NCI-H524 (cell line): ENCODE results near the gene ARL4A.
"Not testable (repeated sequence)": the region's sequence is repeated elsewhere in the genome, so short reads cannot be mapped to it uniquely, and the experiment has no call there.

ENCODE experiments used
- DNase-seq, 2 experiments: peaks; one replicate each; lab custom pipeline; 2025; lab: John Stamatoyannopoulos, UW

The ARL4A gene

DNA sequence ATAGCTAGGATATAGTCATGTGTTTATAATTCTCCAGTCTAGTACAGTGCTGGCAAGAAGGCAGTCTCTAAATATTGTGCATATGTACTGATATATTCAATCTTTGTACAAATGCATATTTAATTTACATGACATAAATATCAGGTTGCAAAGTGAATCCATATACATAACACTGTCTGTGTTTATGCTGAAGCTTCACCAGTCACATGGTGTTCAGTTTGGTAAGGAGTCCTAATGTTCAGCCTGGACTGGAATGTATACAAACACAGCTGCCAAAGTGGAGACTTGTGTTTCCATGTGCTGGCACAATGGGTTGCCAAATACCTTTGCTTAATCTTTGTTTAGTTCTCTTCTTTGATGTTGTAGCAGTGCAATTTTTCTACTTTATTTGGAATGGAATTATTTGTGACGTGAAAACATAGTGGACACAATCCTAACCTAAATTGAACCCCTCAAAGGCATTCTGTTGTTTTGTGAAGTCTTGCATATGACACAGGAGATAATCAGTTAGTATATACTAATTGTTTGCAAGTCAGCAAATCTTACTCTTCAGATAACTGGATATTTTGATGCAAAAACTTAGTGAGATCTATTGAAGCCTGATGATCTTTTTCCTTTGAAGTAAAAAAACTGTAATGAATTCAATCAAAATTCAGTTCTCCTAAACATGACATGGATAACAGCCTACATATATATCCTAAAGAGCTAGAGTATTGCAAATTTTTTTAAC is 17.3 kb upstream of the ARL4A start:
- no peak for DNase-seq

DNA sequence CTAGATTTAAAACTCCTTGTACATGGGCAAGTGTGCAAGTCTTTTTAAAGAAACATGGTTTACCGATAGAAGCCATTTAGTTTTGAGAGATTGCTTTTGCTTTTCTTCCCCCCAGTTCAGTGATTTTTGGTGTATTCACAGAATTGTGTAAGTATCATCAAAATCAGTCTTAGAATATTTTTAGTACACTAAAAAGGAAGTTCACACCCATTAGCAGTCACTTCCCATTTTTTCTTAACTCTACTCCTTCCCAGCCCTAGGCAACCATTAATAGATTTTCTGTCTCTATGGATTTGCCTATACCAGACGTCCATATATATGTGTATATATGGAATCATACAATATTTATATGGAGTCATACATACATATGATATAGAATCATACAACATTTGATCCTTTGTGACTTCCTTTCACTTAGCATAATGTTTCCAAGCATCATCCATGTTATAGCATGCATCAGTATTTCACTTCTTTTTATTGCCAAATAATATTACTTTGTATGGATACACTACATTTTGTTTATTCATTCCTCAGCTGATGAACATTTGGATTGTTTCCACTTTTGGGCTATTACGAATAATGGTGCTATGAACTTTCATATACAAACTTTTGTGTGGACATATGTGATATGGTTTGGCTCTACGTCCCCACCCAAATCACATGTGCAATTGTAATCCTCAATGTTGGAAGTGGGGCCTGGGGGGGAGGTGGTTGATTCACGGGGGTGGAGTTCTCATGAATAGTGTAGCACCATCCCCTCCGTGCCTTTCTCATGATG is 16.5 kb upstream of the ARL4A start:
- DNase-seq = no peak

DNA sequence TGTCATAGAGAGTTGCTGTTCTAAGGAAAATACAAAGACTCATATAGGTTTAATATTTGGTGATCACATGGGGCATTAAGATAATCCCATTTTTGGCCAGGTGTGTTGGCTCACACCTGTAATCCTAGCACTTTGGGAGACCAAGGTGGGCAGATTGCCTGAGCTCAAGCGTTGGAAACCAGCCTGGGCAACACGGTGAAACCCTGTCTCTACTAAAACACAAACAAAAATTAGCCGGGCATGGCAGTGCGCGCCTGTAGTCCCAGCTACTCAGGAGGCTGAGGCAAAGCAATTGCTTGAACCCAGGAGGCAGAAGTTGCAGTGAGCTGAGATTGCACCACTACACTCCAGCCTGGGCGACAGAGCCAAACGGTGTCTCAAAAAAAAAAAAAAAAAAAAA is 14.0 kb upstream of the ARL4A start:
- DNase-seq = not testable (repeated sequence)

DNA sequence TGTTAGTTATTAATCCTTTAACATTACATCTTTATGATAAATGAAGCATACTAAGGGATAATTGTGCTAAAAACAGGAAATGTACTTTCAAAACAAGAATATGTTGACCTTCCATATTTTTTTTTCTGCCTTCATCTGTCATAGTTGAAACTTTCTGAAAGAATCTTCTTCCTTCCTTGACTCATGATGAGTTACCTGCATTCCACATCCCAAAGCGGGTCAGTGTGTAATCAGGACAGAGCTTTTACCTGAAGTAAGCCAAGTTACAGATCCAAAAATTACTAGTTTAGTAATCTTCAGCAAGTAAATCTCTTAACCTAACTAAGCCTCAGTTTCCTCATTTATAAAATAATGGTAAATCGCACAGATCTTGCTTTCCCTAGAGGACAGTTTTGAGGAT is 13.4 kb upstream of the ARL4A start:
- DNase-seq = no peak

DNA sequence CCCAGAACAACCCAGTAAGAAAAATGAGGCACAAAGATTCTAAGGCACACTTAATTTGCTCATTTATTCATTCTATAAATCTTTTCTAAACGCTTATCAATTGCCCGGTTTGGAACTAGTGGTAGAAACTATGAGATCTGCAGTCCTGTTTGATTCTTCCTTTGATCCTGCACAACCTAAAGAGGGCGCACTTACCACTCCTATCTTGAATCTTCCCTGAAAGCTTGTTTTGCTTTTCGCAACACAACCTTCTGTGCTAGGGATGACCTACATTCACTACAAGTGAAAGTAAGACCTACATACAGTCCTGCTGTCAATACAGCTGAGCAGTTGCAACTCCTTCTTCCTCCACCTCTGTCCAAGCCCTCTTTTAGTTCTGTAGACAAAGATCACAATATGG is 12.6 kb upstream of the ARL4A start:
- DNase-seq = no peak

DNA sequence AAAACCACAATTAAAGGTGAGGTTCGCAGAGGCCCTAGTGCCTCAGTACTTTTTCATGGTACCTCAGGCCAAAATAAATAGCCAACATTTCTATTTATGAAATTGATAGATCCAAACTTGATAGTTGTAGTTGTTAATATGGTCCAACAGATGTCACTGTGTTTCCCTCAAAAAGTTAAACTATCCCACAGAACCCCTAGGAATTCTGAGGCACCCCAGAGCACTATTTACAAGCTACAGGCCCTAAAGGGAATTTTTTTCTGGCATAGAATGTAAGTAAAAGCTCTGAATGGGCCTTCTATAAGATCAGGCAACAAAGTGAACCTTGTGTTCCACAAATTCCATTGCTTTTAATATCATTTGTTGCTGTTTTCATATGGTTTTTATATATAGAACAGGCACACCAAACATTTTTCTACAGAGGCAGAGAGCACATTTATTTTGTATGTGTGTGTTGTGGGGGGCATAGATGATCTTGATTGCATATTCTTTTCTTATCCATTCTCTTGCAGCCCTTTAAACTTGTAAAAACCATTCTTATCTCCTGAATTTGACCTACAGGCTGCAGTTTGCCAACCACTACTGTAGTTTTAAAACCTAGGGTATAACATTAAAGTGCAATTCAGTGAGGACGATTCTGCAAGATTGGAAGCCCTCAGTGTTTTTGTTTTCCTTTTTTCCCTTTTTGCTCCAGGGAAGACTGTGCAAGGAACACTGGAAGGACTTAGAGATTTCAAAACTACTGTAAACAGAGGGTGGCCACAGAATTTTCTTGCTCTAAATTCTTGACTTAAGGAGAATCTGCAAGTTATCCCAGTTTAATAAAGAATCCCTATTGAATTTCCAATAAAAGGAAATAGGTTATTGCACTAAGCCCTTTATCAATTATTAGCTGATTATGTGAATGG is 3.5 kb upstream of the ARL4A start:
- peak in 1 of 2 experiments; percentile 1 for DNase-seq

DNA sequence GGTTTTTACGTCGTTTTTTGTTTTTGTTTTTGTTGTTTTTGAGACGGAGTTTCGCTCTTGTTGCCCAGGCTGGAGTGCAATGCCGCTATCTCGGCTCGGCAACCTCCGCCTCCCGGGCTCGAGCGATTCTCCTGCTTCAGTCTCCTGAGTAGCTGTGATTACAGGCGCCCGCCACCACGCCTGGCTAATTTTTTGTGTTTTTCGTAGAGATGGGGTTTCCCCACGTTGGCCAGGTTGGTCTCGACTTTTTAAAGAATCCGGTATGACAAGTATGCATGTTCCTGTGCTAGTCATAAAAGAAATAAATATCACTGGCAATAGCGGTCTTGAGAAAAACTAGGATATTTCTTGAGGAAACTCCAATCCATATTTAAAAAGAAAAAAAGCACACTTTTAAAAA is 2.7 kb upstream of the ARL4A start:
- DNase-seq = no peak

DNA sequence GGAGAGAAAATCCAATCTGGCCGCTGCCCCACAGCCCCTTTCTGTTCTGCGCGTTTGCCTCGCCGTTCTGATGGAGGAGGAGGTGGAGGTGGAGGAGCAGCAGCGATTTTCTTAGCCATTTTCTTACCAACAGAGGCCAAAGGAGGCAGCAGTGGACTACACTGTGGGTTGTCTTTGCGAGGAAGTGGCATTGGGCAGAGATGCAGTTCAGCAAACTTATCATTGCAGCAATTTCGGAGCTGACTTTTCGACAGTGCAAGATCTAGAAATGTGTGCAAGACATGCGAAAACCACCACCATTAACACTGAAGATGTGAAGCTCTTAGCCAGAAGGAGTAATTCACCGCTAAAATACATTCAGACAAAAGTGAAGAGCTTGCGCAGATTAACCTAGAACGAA is 1.9 kb upstream of the ARL4A start:
- DNase-seq = peak in 1 of 2 experiments; percentile 9

DNA sequence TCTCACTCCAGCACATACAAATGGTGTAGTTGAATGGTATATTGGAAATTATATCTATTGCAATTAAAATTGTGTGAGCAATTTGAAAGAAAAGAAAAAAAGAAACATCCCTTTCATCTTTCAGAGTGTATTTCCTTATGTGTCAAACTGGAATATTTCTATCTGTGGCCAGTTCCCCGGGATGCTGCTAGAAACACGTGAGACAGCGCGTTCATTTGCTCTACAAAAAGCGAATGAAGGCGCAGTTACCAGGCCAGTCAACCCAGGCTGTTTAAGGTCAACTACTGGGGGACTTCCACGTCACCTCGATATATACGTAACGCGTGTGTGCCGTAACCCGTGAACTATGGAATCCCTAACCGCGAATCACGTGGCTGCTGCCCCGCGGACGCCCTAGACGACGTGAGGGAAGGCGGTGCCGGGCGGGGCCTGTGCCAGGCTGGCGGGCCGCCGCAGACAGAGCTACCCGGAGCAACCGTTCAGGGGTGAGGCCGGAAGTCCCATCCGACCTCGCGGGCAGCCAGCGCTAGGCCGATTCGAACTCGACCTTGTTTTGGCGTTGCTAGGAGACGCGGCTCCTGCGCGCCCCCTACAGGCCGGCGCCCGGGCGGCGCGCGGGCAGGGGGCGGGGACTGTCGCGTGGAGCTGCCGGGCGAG is 1.1 kb upstream of the ARL4A start:
- peak; percentile 55 to 81 for DNase-seq

DNA sequence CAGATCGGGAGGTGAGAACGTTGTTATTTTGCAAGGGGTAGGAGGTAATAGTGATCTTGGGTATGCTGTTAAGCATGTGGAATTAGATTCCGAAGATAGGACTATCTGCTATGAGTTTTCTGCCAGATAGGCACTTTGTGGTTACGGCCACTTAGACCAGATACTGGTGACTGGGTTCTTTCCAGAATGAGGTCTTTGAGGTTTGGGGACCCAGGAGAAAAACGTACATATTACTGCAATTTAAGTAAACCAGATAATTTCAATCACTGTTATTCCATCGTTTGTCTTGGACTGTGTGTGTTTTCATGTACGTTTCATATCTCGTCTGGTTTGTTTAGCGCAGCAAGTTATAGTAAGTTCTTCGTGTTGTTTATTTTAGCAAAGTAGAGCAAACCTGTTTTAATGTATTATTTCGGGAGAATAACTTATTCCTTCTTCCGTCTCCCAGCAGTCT is 312 bp downstream of the ARL4A start:
- DNase-seq = no peak

DNA sequence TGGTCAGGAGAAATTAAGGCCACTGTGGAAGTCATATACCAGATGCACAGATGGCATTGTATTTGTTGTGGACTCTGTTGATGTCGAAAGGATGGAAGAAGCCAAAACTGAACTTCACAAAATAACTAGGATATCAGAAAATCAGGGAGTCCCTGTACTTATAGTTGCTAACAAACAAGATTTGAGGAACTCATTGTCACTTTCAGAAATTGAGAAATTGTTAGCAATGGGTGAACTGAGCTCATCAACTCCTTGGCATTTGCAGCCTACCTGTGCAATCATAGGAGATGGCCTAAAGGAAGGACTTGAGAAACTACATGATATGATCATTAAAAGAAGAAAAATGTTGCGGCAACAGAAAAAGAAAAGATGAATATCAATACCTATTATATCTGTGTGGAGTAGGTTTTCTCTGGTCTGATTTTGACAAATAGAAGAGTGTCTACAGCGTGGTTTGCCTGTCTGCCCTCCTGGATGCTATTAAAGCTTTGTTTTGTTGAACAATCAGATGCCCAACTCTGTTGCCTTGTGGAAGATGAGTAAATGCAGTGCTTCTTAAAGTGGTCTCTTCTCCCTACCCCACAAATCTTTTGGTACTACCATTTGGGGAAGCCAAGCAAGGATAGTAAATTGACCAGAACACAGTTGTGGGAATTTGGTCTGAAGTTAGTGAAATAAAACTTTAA is 1.2 kb downstream of the ARL4A start:
- DNase-seq = not testable (repeated sequence)

DNA sequence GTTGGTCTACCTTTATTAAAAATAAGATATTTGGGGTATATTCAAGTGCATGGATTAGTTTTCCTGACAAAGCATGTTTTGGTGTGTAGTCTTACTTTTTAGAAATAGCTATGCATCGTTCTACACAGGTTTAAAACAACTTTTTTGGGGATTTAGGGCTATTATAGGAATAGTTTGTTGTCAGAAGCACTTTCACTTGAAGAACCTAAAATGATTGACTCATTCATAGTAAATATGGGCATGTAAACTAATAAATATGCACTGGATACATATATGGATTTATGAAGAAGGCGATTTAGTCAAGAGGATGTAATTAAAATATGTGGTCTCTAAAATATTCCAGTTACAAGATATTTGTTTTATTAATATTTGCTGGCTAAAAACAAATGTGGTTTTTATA is 2.0 kb downstream of the ARL4A start:
- DNase-seq = no peak

DNA sequence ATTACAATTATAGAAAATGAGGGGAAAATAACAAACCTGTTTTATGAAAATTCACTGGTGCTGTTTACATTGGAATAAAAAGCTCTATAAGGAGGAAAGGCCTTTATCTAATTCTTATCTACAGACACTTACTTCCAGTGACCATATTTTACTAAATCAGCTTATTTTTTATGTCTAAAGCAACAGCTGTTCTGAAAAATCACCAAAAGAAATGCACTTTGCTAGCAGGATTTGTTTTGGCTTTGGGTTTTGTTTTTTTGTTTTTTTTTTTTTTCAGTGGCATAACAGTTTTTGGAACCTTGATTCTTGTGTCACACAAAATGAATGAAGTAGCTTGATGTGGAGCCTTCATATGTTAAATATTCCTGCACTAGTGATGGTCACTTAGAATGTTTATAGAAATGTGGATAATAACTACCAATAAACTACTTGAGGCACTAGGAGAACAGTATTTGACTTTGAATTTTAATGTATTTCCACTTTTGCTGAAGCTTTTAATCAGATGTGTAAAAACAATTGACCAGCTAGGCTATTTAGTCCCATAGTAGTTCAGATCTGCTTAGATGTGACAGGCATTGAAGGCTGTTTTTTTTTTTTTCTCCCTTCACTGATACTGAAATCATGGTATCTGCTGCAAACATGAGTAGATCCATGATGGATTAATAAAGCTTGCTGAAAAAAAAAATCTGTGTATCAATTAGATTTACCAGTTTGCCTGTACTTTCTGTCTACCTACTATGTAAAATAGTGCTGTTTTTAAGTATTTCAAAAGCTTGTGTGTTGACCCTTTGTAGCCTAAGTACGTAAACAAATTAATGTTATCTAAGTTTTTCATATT is 2.8 kb downstream of the ARL4A start:
- no peak for DNase-seq

DNA sequence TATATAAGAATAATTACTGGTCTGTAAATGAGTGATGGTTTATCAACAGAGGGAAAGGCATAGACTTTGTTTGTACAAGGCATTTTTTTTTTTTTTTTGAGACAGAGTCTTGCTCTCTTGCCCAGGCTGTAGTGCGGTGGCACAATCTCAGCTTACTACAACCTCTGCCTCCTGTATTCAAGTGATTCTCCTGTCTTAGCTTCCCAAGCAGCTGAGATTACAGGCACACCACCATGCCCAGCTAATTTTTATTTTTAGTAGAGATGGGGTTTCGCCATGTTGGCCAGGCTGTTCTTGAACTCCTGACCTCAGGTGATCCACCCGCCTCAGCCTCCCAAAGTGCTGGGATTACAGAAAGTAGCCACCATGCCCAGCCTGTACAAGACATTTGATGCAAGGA is 4.0 kb downstream of the ARL4A start:
- not testable (repeated sequence) for DNase-seq

DNA sequence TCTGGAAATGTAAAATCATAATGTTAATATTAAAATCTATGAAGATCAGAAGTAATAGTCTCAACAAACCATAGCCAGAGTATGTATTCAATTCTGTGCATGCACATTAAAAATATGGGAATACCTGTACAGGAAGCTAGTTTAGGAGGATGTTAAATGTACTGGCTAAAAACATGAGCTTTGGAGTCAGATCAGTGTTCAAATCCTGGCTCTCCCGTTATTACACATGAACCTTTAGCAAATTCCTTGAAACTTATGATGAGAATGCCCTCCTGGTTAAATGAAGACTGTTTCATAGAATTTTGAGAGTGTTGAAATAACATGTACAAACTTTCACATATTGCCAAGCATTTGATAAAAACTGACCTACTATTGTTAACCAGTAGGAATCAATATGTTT is 4.6 kb downstream of the ARL4A start:
- DNase-seq = no peak

DNA sequence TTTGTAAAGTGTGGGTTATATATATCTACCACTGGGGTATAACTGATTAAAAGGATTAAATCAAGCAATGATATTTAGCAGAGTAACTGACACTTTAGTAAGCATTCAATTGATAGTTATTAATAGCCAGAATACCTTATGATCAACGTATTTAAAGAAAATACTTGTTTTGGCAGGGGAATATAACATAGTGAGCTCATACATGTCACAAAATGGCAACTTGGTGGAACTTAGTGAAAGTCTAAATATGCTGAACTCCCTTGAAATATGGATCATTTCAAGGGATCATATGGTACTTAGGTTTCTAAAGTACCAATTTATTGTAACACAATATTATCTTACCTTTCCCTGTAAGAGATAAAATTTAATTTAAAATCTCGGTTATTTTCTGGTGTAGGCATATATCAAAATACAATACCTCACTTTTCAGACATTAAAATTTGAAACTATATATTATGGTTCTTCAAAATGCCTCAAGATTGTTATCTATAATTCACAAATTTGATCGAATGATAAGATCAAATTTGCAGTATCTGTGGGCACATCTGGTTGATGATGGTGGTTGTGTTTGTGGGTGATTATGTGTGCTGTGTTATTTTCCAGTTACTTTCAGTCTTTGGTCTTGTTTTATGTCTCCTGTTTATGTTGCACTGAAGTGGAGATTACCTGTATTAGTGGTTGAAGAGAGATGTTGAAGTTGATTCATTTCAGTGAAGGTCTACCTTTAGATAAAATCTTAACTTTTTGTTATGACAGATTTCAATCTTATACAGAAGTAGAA is 5.2 kb downstream of the ARL4A start:
- no peak for DNase-seq

DNA sequence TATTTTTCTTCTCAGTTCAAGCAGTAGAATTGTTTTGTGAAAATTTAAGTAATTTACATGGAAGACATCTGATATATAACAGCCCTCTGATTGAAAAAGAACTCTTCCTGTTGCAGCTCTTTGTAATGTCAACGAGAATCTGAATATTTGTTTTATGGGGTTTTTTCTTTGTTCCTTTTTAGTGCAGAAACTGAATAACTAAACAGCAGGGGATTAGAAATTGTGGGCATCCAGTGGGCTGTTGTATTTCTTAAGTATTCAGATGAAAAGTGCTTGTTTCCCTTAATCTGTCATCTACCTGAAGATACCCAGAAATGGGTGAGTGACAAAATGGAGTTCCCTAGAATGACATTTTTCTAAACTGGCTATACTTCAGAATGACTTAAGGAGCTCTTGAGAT is 7.4 kb downstream of the ARL4A start:
- DNase-seq = no peak

DNA sequence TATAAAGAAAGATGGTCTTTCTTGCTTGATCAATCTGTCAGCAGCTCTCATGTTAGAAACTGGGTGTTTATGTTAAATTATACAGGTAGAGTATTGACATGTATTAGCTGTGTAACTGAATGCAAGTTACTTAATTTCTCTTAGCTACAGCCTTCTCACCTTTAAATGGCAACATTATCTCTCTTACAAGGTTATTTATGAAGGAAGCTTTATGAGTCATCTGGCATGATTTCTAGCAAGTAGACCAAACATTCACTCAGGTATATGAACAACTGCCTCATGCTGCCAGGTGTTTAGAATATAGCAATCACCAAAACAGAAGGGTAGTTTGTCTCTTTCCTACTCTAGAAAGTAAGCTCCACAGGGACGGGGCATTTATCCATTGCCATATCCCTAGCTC is 8.5 kb downstream of the ARL4A start:
- DNase-seq = no peak

DNA sequence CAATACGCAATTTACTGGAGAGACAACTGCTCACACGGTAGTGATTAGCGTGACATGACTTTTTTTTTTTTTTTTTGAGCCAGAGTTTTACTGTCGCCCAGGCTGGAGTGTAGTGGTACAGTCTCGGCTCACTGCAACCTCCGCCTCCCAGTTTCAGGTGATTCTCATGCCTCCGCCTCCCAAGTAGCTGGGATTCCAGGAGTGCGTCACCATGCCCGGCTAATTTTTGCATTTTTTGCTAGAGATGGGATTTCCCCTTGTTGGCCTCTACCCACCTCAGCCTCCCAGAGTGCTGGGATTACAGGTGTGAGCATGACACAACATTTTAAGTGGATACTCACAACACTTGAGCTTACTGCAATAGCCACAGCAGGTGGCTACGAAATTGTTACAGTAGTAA is 11.9 kb downstream of the ARL4A start:
- no peak for DNase-seq

DNA sequence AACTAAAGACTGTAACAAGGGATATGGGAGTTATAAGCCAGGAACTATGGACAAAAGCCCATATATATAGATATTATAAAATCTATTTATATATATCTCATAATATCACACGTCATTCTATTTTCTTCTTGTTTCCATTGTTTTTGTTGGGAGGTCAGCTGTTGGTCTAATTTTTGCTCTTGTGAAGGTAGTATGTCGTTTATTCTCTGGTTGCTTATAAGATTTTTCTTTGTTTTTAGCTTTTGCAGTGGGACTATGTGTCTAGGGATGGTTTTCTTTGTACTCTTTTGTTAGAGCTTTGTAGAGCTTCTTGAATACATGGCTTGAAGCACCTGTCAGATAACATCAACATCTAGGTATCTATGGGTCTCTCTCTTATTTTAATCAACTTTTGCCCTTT is 14.0 kb downstream of the ARL4A start:
- DNase-seq = no peak
